Activated CD8-positive, alpha-beta memory T cell treated with anti-CD3 and anti-CD28 coated beads, Interleukin-2, amount 50 U/mL, for 48 hours (primary cell): ENCODE measurements around the gene PLEKHM3.
"Not testable (repeated sequence)": the region's sequence is repeated elsewhere in the genome, so short reads cannot be mapped to it uniquely, and the experiment has no call there.

ENCODE experiments used
- DNase-seq: peaks from one replicate; pipeline ENCODE4 v3.0.0-alpha.2; 2020

Gene PLEKHM3

DNA sequence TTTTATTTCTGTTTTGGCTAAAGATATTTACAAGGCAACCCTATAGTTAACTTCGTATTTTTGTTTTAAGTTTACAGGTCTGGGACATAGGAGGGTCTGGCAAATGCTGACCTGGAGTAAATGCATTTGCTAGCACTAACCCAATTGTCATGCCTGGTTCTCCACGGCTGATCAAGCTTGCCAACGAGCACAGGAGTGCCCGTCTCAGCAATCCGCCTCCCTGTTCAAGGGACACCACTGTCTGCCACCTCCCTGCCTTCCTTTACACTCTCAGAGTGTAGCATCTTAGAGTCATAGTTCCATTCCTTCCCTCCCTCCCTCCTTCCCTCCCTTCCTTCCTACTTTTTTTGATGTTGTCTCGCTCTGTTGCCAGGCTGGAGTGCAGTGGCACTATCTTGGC lies 104.6 kb downstream of the PLEKHM3 start:
- no peak for DNase-seq

DNA sequence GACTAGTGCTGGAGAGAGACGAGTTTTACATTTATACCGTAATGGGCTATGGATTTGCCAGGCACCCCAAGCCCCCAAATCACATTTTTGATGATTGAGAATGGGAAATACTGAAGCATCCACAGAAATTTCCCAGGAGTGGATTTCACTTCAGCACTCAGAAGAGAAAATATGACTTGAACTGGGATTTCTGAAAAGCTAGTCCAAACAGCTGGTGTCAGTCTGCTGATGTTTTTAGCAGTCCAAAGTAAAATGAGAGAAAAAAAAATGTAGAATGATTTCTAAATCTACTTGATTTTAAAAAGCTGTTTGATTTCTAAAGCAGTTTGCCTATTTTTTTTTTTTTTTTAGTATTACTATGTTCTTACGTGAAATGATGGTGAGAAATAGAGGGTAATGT lies 105.0 kb downstream of the PLEKHM3 start:
- DNase-seq, result no peak

- no peak for DNase-seq
Observed at GRCh38 chr2:207919164-207919919, 106.0 kb downstream of the PLEKHM3 start.

- DNase-seq, result no peak
Observed at GRCh38 chr2:207914716-207915115, 110.6 kb downstream of the PLEKHM3 start.

DNA sequence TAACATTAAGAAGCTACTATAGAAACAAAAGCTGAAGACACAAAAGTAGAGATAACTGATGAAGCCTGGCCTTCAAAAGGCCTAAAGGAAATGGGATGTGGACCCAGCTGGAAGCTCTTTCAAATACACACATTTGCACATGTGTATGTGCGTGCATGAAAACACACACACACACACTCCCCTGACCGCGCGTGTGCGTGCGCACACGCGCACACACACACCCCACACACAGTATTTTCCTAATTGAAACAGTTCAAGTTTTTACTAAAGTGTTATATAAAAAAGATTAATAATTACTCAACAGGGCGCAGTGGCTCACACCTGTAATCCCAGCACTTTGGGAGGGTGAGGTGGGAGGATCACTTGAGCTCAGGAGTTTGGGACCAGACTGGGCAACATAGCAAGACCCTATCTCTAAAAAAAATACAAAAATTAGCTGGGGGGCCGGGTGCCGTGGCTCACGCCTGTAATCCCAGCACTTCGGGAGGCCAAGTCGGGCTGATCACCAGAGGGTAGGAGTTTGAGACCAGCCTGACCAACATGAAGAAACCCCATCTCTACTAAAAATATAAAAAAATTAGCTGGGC lies 111.5 kb downstream of the PLEKHM3 start:
- DNase-seq, result no peak

DNA sequence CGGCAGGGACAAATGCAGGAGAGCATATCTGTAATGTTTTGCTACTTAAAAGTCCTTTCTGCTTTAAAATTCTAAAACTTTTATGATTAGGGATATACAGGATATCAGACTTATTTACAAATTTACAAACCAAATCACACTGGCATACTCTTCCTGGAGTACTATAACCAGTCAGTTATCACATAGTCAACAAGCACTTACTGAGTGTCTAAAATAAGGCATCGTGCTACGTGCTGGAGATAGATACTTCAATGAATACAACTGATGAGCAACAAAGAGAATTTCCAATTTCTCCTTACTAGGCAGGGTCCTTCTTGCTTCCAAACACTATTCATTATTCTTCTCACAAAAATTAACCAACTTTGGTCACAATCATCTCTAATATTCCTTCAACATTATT lies 113.5 kb downstream of the PLEKHM3 start:
- no peak for DNase-seq

DNA sequence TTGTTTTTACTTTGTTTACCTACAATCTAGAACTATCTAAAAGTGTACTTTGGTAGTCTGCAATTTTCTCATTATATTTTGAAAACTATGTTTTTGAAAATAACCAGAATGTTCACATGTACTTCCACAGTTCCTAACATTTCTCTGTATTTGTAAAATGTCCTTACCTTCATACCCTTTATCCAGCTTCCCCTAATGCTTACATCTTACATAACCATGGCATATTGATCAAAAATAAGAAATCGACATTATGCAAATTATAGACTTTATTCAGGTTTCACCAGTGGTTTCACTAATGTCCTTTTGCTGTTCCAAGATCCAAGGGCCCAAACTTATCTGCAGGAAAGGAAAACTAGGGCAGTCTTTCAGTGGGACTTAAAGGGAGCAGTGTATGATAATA lies 114.1 kb downstream of the PLEKHM3 start:
- DNase-seq, result no peak

- not testable (repeated sequence) for DNase-seq
Observed at GRCh38 chr2:207906495-207906894, 118.8 kb downstream of the PLEKHM3 start.

GRCh38 chr2:207905546-207905945 lies 119.8 kb downstream of the PLEKHM3 start:
- no peak for DNase-seq

GRCh38 chr2:207903236-207903635 lies 122.1 kb downstream of the PLEKHM3 start:
- DNase-seq, result no peak

DNA sequence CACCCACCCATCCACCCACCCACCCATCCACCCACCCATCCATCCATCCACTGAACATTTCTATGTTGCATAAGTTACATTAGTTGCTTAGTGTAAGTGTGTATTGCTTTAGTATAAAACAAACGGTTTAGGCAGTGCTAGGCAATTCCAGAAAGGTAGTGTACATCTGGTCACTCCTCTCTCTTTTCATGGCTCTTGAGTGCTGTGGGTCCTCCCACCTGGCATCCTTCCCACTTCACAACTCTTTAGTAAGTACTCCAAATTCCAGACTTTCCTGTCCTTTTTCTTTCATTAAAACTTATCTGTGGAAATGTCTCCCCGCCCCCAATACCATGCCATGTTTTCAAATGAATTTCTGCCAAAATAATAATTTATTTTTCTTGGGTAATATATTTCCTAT lies 122.5 kb downstream of the PLEKHM3 start:
- DNase-seq, result no peak

DNA sequence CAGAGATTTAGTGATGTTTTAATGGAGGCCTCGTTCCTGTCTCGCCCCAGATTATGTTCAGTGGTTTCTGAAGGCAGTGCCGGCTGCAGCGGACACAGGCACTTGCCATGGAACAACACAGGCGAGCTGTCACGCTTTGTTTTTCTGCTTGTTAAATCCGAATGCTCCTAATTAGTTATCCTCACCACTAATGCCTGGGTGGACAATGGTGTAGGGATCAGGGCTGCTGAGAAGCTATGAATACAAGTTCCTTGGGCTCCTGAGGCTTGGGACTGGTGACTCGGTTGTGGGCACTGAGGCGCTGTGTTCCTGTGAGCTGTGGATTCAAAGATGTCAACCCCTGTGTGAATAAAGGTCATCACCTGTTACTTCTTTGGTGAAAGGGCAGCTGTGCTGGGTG lies 123.5 kb downstream of the PLEKHM3 start:
- DNase-seq, result no peak

- no peak for DNase-seq
Observed at GRCh38 chr2:207901401-207901800, 123.9 kb downstream of the PLEKHM3 start.

GRCh38 chr2:207898354-207898695 lies 127.0 kb downstream of the PLEKHM3 start:
- no peak for DNase-seq

GRCh38 chr2:207897541-207898353 lies 127.6 kb downstream of the PLEKHM3 start:
- DNase-seq, result no peak

- no peak for DNase-seq
Observed at GRCh38 chr2:207896525-207897285, 128.6 kb downstream of the PLEKHM3 start.

- DNase-seq, result no peak
Observed at GRCh38 chr2:207895274-207895860, 130.0 kb downstream of the PLEKHM3 start.

- no peak for DNase-seq
Observed at GRCh38 chr2:207892716-207893402, 132.5 kb downstream of the PLEKHM3 start.

DNA sequence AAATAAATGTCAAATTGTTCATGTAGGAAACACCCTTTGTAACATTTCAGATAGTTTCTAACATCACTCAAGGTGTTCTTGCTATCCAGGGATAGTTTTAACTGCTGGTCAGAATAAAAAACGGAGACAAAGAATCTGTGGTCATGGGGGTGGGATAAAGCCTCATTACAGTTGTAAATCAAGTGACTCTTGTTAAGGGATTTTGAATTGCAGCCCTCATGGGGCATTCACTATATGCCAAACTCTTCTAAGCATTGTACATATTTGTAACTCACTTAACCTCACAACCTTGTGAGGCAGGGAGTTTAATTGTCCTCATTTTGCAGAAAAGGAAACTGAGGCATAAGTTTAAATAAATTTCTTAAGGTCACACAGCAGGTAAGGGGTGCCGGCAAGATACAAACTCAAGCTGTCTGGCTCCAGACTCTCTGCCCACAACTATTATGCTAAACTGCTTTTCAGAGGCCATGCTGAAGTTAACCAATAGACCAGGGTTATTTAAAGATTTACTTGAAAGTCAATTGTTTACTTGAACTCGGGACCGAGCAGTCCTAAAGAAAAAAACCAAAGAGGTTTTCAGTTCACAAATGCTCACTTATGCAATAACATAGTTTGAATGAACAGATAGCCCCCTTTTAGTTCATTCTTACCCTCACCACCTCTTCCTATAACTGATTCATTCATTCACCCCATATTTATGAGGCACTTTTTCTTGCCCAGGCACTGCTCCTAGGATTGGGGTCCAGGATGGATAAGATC lies 134.1 kb downstream of the PLEKHM3 start:
- no peak for DNase-seq

DNA sequence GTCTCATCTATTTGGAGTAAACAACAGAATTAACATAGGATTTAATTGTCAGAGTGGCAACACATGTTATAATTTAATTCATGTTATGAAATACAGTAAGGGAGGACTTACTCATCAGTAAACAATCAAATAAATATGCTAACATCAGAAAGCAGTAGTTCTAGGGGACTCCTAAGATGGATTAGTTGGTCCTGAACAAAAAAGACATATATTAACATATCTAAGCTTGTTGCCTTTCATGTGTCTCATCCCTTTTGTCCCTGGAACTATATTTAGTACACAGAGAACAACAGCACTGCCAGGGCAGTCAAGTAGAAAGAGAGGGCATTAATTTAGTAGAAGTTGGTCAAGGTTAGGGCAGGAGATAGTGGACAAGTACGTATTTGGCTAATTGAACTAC lies 137.8 kb downstream of the PLEKHM3 start:
- DNase-seq, result no peak

- DNase-seq, result no peak
Observed at GRCh38 chr2:207885010-207885409, 140.3 kb downstream of the PLEKHM3 start.

DNA sequence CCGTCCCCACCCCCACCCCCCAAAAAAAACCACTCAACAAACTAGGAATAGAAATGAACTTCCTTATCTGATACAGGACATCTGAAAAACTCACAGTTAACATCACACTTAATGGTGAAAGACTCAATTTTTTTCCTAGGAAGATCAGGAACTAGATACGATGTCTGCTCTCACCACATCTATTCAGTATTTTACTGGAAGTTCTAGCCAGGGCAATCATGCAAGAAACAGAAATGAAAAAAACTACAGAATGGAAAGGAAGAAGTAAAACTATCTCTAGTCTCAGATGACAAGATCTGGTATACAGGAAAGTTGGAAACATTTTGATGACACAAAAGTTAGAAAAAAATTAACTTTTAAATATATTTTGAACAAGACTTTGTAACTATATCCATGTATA lies 141.2 kb downstream of the PLEKHM3 start:
- no peak for DNase-seq
